Omental fat pad (tissue), 4 donors: ENCODE results near the gene PCCA. TPM values are rescaled to one million over a fixed set of nuclear protein-coding genes. Genes with fewer than 3 reads are reported as not detected.
A peak's percentile ranks its signal among the peaks of the same experiment; 100 is the strongest.
"Not testable (repeated sequence)": the region's sequence is repeated elsewhere in the genome, so short reads cannot be mapped to it uniquely, and the experiment has no call there.

Experiments used
- ATAC-seq: fragments of 150-250 bp; one replicate; pipeline ENCODE4 v1.9.1; 2016; ENCODE audit warnings: mild to moderate bottlenecking, moderate library complexity; ENCODE audit not compliant: low FRiP score
- DNase-seq: peaks from one replicate; pipeline ENCODE4 v3.0.0-alpha.2; 2019; ENCODE audit warnings: low spot score
- total RNA-seq, 4 donors: library from RNA; depleted of rRNA; stranded (reverse); fragments of >200 nt; gene quantifications; one replicate each; pipeline ENCODE4 v1.1.0, GENCODE V29; 2016
- TF ChIP-seq, protein P1 (sequence below), 3 donors: fragments of 450-650 bp; IDR thresholded peaks; one replicate each; pipeline ENCODE4 v1.5.1; 2016 to 2017; ENCODE audit warnings: antibody characterized with exemption in 3 of 3, mild to moderate bottlenecking in 3 of 3, moderate library complexity in 2 of 3

PCCA gene
- total RNA-seq, 4 donors from 2014 or later: 27.5 to 61.6 (median 49.2) TPM

DNA sequence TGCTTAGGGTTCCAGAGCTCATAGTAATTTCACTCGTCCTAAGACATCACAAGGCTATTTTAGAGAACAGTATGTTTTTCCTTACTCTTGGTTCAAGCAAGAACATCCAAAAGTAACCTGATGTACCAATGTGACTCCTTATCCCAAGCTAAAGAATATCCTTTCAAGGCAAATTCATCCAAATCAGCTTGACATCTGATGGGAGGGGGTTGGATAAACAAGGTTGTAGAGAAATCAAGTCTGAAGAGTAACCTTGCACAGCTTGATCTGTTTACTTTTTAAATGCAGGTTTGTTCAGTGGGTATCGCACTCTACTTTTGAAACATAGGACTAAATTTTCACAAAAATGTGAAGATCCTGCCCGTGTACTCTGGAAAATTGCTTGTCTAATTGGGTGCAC lies 298.5 kb downstream of the PCCA start:
- DNase-seq (no peak), ATAC-seq (no peak)
- TF ChIP-seq, protein P1, sequence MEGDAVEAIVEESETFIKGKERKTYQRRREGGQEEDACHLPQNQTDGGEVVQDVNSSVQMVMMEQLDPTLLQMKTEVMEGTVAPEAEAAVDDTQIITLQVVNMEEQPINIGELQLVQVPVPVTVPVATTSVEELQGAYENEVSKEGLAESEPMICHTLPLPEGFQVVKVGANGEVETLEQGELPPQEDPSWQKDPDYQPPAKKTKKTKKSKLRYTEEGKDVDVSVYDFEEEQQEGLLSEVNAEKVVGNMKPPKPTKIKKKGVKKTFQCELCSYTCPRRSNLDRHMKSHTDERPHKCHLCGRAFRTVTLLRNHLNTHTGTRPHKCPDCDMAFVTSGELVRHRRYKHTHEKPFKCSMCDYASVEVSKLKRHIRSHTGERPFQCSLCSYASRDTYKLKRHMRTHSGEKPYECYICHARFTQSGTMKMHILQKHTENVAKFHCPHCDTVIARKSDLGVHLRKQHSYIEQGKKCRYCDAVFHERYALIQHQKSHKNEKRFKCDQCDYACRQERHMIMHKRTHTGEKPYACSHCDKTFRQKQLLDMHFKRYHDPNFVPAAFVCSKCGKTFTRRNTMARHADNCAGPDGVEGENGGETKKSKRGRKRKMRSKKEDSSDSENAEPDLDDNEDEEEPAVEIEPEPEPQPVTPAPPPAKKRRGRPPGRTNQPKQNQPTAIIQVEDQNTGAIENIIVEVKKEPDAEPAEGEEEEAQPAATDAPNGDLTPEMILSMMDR (IDR thresholded peaks at IDR 0.05): no peak

DNA sequence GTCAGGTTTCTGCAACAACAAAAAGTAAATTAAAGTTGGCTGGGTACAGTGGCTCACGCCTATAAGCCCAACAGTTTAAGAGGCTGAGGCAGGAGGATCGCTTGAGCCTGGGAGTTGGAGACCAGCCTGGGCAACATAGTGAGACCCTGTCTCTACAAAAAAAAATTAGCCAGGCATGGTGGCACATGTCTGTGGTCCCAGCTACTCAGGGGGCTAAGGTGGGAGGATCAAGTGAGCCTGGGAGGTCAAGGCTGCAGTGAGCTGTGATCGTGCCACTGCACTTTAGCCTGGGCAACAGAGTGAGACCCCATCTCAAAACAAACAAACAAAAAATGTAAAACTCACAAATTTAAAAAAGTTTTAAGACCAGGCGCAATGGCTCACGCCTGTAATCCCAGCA lies 299.3 kb downstream of the PCCA start:
- not testable (repeated sequence) for ATAC-seq, DNase-seq

DNA sequence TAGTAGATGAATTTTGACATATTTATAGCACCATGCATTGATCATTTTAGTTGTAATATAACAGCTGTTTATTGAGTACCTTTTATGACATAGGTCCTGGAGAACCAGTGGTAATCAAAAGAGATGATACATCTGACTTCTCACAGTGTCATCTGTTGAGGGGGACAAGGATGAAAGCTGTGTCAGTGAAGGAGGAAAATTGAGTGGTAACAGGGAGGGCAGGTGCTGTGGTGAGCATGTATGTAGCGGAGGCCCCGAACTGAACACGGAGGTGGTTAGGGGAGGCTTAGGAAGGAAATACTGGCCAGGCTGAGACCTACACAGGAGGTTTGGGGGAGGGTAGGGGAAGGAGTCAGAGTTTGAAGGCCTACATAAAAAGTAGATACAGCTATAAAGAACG lies 300.0 kb downstream of the PCCA start:
- DNase-seq (no peak), ATAC-seq (no peak)

DNA sequence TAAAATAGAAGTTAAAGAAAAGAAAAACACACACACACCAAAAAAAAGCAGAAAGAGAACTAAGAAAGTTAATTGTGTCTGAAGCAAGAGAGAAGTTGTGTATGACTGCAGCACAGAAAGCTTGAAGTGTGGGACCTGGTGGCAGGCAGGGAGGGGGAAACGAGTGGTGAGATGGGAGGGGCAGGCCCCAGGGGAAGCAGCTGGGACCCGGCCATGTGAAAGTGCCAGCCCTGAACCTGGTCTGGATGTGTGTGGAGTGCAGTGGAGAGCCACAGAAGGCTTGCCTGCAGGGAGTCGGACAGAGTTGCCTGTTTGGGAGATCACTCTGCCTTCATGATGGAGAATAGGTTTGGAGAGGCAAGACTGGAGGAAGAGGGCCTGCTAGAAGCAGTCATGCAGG lies 300.7 kb downstream of the PCCA start:
- no peak for ATAC-seq
- TF ChIP-seq, protein P1 (IDR thresholded peaks at IDR 0.05): no peak
- no peak for DNase-seq

More for the DNA sequence above, 300.0 kb downstream of the PCCA start:
- TF ChIP-seq, protein P1 (IDR thresholded peaks at IDR 0.05): no peak

DNA sequence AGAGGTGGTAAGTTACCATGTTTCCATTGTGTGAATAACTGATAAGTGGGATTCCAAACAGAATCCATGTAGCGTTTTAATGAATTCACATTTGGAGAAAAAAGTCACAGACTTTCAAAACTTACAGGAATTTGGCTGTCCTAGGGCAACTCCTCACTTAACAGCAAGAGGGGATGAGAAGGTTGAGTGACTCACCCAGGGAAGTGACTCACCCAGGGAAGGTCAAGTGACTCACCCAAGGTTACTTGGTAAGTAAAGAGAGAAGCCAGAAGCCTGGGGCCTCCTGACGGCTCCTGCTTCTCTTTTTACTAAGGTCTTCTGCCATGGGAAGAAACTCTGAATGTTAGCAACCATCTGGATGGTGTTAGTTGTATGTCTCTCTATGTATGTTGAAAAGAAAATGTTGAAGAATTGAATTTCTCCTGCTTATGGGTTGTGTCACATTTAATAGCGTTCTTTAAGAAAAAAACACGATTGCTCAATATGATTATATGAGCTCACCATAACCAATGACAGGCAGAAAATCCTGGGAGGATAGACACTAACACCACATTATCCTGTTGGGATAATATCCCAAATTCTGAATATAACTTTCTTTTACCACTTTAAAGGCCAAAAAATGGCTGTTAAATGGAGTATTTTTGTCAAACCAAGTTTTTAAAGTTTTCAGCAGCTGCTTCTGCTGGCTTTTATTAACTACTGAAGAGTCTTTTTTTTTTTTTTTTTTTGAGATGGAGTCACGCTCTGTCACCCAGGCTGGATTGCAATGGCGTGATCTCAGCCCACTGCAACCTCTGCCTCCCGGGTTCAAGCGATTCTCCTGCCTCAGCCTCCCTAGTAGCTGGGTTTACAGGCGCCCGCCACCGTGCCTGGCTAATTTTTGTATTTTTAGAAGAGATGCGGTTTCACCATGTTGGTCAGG lies 304.1 kb downstream of the PCCA start:
- TF ChIP-seq, protein P1 (IDR thresholded peaks at IDR 0.05): no peak
- peak; percentile 84 for DNase-seq
- peak; percentile 99 for ATAC-seq

DNA sequence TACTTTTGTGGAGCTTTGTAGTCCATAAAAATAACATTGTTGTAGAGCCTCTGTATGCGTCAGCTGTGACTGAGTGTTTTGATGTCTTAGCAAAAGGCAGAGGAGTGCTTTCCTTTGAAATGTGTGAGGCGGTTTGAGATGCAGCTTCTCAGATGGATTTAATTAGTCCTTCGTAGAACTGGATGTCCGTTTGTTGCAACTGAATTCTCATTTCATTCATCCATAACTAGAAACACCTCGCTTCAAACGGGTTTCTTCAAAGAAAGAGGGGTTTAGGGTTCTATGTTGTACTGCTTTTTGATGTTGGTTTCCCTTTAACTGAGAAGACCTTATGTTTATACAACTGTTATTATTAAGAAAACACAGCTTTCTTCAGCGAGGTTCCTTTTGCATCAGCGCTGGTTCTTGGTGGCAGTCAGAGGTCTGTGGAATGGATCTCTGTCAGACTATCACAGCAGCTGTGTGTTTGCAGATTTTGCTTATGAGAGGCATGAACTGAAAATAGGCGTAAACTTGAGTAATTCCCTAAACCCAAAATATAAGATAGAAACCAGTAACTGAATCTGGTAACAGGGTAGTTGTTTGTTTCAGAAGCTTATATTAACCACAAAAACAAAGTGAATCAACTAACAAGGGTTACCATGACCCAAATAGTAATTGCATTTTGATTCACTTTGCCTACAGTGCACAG lies 305.3 kb downstream of the PCCA start:
- DNase-seq: no peak
- TF ChIP-seq, protein P1 (IDR thresholded peaks at IDR 0.05): no peak
- no peak for ATAC-seq

DNA sequence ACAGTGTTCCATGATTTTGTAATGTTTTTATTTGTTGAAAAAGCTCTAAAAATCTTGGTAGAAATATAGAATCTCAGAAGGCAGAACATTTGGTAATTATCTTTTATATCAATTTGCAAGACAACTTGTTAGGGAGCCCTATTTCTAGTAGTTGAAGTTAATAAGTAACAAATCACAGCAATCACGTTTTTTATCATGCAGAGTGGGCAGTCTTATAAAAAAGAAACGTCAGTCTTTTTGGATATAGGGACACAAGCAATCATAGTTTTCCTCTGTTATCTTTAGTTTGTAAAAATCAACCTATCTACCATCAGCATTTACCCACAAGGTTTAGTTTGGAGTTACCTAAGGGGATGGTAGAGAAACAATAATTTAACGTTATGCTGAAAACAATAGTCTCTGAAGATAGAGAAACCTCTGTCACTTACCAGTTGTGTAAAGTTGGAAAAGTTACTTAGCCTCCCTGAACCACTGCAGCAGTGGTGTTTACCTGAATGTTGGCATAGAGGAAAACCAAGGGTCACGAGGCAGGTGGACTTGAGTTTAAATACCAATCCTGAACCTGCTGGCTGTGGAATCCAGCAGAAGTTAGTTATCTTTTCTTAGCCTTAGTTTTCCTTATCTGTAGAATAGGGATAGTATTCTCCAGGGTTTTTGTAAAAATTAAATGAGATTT lies 306.9 kb downstream of the PCCA start:
- TF ChIP-seq, protein P1 (IDR thresholded peaks at IDR 0.05): no peak
- DNase-seq (no peak), ATAC-seq (no peak)
